Measurements from ENCODE around the gene MAP4K4. TPM values are rescaled to one million over a fixed set of nuclear protein-coding genes. Genes with fewer than 3 reads are reported as not detected.

Gene MAP4K4
- total and polyA plus RNA-seq, 2 of the 4 experiments (the other 2 are of a cell fraction) = 89.4 to 124 TPM

- peaks cover 22% of the 10 kb centered on the region for H3K9me1 ChIP-seq (ENCODE audit: insufficient read depth, low read length)
- DNase-seq (no peak), ATAC-seq (ENCODE audit: low read depth) (no peak)
- TF ChIP-seq MXI1 (IDR thresholded peaks at IDR 0.05; ENCODE audit: borderline replicate concordance, low read depth, low read length) (no peak), POLR2A (IDR thresholded peaks at IDR 0.05; ENCODE audit: low read depth, low read length) (no peak), SMC3 (IDR thresholded peaks at IDR 0.05; ENCODE audit: low read depth, low read length) (no peak), CEBPB (IDR thresholded peaks at IDR 0.05; ENCODE audit: low read depth, low read length) (peak; percentile 28; the same call in 1 of the 2 replicates), RFX5 (IDR thresholded peaks at IDR 0.05; ENCODE audit: low read depth, low read length) (no peak)
- TF ChIP-seq, protein P1, sequence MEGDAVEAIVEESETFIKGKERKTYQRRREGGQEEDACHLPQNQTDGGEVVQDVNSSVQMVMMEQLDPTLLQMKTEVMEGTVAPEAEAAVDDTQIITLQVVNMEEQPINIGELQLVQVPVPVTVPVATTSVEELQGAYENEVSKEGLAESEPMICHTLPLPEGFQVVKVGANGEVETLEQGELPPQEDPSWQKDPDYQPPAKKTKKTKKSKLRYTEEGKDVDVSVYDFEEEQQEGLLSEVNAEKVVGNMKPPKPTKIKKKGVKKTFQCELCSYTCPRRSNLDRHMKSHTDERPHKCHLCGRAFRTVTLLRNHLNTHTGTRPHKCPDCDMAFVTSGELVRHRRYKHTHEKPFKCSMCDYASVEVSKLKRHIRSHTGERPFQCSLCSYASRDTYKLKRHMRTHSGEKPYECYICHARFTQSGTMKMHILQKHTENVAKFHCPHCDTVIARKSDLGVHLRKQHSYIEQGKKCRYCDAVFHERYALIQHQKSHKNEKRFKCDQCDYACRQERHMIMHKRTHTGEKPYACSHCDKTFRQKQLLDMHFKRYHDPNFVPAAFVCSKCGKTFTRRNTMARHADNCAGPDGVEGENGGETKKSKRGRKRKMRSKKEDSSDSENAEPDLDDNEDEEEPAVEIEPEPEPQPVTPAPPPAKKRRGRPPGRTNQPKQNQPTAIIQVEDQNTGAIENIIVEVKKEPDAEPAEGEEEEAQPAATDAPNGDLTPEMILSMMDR (conservative IDR thresholded peaks at IDR 0.05; ENCODE audit: low read depth, low read length) = no peak
- in situ Hi-C loops (cut with MboI; ENCODE audit: low sequenced_read_pairs) (no loop called here), intact Hi-C loops (cut with micrococcal nuclease) (no loop called here), dilution Hi-C loops (cut with HindIII; ENCODE audit: low sequenced_read_pairs, unreplicated experiment) (no loop called here)
- no peak overlapping the region for H4K91ac ChIP-seq (ENCODE audit: insufficient read depth, low read depth, low read length)
- no peak overlapping the region for H2BK20ac ChIP-seq (ENCODE audit: low read depth, low read length)
- no peak overlapping the region for H3K56ac ChIP-seq (ENCODE audit: extremely low read depth, insufficient read depth, low read length)
- ChIA-PET POLR2A (ENCODE audit: unreplicated experiment) (no interaction called here), CTCF (no interaction called here)
- H2BK15ac ChIP-seq (ENCODE audit: low read depth, low read length) = no peak overlapping the region
- H2AK5ac ChIP-seq (ENCODE audit: low read depth, low read length) = no peak overlapping the region
- no peak overlapping the region for H3K18ac ChIP-seq (ENCODE audit: low read depth, low read length)
- H3K79me1 ChIP-seq (ENCODE audit: low read depth in 1 of 2, low read length in 2 of 2) = peaks cover 41 to 77% of the 10 kb centered on the region in 2 experiments
- H3K23ac ChIP-seq (ENCODE audit: low read depth, low read length) = no peak overlapping the region
- H3K4me1 ChIP-seq (ENCODE audit: control insufficient read depth, insufficient read depth, low read length) = peaks cover 9% of the 10 kb centered on the region
- WGBS, 2 experiments (ENCODE audit: extremely low coverage in 2 of 2, insufficient read length in 1 of 2) = no CpG with 5 or more reads among the region's 2 CpGs
- BruUV-seq (replicated peaks) = no TSS peak
- H3K4ac ChIP-seq (ENCODE audit: low read depth, low read length) = no peak overlapping the region
- no peak overlapping the region for H2AK9ac ChIP-seq (replicated peaks; ENCODE audit: low read depth, low read length, poor library complexity)
- H3K36me3 ChIP-seq (ENCODE audit: control insufficient read depth, insufficient read depth, low read length) = peaks cover 6% of the 10 kb centered on the region
- H4K5ac ChIP-seq (ENCODE audit: low read depth, low read length) = no peak overlapping the region
- H3K9ac ChIP-seq (ENCODE audit: low read depth, low read length) = no peak overlapping the region
- H3K4me2 ChIP-seq (ENCODE audit: low read depth, low read length) = no peak overlapping the region
- no peak overlapping the region for H2BK120ac ChIP-seq (ENCODE audit: low read depth, low read length)
- H3K27ac ChIP-seq (ENCODE audit: insufficient read depth, low read length) = no peak overlapping the region
- H2BK5ac ChIP-seq (ENCODE audit: low read depth, low read length, poor library complexity, severe bottlenecking) = no peak overlapping the region
- no peak overlapping the region for H4K8ac ChIP-seq (ENCODE audit: low read depth in 2 of 2, low read length in 2 of 2)
- H3K9me3 ChIP-seq (ENCODE audit: control insufficient read depth, insufficient read depth, low read length) = no peaks in the 10 kb centered on the region
- H4K20me1 ChIP-seq (ENCODE audit: insufficient read depth, low read length) = peaks cover 72% of the 10 kb centered on the region
- no peak overlapping the region for H3K14ac ChIP-seq (replicated peaks; ENCODE audit: low read depth, low read length)
- H3K4me3 ChIP-seq (ENCODE audit: insufficient read depth, low read depth, low read length) = no peak overlapping the region
- H2AFZ ChIP-seq (replicated peaks; ENCODE audit: low read length, poor library complexity) = no peak overlapping the region
- H3K27me3 ChIP-seq (ENCODE audit: control insufficient read depth, insufficient read depth, low read length) = no peaks in the 10 kb centered on the region
These were observed 96.6 kb downstream of the MAP4K4 start for GRCh38 chr2:101794141-101794540.
